NCI-H2107 treated with DMSO at 0.1 percent for 48 hours (cell line): ENCODE data around the gene SKOR2.
A peak's percentile ranks its signal among the peaks of the same experiment; 100 is the strongest.

Experiments used
- DNase-seq: peaks from one replicate; lab custom pipeline; 2025; ENCODE audit not compliant: unreplicated experiment; lab: John Stamatoyannopoulos, UW

The SKOR2 gene

GRCh38 chr18:47260924-47261701 is 9.7 kb upstream of the SKOR2 start:
- DNase-seq: no peak

- DNase-seq: no peak
Observed at GRCh38 chr18:47260120-47260923, 8.9 kb upstream of the SKOR2 start.

DNA sequence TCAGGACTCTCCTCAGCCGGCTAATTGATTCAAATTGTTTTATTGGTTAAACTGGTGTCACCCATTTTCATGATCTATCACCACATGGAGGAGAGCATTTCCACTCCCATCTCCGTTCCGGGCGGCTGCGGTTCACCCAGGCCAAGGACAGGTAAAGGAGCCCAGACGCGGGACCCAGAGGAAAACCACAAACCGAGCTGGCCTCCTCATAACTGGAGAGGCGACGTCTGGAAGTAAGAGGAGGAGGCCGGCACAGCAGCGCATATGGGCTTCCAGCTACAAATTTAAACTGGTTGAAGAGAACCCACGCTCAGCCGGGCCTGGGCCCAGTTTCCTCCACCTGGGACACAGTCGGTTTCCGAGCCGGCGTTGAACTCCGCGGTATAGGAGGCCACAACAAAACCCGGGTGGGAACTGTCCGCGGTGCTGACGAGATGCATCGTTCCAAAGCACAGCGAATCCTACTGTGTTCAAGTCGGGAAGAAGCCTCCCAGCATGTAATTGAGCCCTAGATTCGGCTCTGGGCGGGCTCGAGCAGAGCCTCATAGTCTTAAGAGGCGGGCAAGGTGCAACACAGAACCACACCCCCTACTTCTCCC is 3.0 kb upstream of the SKOR2 start:
- no peak for DNase-seq

GRCh38 chr18:47253101-47253654 is 1.7 kb upstream of the SKOR2 start:
- no peak for DNase-seq

GRCh38 chr18:47250391-47251046 is 941 bp downstream of the SKOR2 start:
- no peak for DNase-seq

- no peak for DNase-seq
Observed at GRCh38 chr18:47249314-47249981, 2.0 kb downstream of the SKOR2 start.

DNA sequence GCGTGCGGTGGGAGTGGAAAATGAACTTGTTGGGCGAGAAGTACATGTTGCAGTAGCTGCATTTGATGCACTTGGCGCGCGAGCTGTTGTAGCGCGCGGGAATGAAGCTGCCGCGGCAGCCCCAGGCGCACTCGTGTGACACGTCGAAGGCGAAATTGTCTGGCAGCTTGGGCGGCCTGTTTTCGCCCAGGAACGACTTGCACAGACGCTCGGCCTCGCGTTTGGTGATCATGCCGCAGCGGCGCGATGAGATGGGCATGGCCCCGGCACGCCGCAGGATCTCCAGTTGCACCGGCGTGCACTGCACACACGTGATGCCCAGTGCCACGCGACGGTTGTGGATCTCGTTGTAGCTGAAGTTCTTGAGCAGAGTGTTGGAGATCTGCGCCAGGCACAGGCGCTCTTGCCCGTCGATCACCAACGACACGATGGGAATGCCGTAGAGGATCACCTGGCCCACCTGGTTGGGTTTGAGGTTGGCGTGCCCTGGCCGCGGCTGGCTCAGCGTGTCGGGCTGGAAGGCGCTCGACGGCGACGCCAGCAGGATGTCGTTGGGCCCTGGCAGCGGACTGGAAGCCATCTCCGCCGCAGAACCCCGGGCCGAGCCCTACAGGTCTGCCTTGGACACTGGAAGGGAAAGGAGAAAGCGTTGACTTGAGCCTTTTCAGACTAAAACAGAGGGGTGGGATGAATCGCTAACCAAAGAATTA is 2.7 kb downstream of the SKOR2 start:
- DNase-seq: no peak

DNA sequence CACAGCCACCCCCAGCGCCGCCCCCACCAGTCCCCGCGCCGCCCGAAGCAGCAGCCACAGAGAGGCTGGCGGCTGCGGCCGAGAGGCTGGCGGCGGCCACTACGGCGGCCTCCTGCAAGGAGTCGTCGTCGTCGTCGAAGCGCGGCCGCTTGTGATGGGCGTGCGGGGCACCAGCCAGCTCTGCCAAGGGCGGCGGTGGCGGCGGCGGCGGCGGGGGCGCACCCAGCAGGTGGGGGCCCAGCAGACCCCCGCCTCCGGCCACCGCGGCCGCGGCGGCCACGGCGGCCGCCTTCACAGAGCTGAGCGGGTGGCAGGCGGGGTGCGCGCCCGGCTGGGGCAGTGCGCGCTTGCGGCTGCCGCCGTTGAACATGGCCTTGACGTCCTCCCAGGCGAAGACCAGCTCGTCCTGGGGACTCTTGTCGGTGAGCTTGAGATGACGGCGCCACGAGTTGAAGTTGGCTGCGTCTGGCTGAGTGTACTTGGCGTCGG is 3.3 kb downstream of the SKOR2 start:
- DNase-seq: no peak

GRCh38 chr18:47247416-47248114 is 3.9 kb downstream of the SKOR2 start:
- DNase-seq: no peak

DNA sequence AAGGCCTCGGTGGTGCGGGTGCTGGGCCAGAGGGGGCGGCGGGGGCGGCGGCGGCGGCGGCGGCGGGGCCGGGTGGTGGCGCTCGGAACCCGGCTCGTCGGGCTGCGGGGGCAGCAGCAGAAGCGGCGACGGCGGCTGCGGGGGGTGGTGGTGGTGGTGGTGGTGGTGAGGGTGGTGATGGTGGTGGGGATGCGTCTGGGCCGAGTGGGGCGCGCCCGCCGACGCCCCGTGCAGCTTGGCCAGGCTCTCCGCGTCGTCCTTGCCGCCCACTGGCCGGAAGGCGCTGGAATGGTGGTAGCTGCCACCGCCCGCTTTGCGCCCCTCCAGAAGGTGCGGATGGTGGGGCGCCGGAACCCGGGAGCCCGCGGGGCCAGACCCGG is 4.4 kb downstream of the SKOR2 start:
- no peak for DNase-seq

- DNase-seq: no peak
Observed at GRCh38 chr18:47246027-47246971, 5.2 kb downstream of the SKOR2 start.

DNA sequence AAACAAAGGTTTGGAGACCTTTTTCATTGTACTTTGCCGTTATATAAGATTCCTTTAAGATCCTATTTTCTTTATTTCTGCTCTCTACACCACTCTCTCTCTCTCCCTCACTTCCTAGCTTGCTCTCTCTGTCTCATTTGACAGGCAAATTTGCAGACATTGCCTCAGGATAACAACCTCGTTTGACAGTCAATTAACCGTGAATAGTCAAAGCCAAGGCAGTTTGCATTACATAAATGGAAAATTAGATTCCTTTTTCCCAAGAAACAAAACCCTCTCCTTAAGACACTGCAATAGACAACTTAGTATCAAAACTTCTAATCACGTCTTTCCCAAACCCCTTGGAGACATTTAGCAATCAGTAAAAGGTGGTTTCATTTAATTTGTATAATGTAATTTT is 7.4 kb downstream of the SKOR2 start:
- DNase-seq: no peak

DNA sequence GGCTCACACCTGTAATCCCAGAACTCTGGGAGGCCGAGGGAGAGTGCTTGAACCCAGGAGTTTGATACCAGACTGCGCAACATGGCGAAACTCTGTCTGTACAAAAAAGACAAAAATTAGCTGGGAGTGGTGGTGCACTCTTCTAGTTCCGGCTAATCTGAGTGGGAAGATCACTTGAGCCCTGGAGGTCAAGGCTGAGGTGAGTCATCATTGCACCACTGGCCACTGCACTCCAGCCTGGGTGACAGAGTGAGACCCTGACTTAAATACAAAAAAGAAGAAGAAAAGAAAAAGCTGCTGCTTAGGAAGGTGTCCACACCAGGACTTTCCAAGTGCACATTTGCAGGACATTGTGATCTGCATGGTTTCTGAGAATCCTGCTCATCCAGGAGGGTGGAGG is 16.4 kb downstream of the SKOR2 start:
- DNase-seq: no peak

DNA sequence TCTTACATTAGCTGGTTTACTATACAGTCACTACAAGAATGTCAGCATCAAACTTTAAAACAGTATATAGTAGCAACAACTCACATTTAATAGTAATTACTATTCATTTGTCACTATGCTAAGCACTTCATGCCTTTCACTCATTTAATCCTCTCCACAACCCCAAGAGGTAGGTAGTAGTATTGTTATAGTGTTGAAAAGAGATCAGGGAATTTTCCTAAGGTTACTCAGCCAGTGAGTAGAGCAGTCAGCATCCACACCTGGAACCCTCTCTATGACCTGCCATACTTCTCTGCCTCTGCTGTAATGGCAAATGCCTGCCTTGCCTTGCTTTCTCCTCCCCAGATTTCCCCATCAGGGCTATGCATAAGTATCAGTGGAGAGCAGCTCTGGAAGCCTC is 24.8 kb downstream of the SKOR2 start:
- DNase-seq: no peak

- peak; percentile 47 for DNase-seq
Observed at GRCh38 chr18:47215554-47216138, 35.8 kb downstream of the SKOR2 start.

DNA sequence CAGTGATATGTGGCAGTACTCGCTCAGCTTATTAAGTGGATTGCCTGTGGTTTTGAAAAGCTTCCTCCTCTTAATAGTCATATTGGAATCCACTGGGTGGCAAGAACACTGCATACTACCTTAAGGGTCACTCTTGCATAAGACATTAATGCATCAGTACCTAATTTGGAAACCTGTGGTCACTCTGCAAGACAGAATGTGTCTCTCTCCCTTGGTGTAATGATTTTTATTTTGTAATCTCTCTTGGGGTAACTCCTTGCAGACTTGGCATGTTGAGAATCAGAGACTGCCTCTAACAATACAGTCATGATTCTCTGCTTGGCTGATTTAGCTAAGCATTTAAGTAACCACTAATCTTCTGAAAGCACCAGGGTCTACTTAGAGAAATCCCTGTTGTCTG is 42.3 kb downstream of the SKOR2 start:
- DNase-seq: no peak

DNA sequence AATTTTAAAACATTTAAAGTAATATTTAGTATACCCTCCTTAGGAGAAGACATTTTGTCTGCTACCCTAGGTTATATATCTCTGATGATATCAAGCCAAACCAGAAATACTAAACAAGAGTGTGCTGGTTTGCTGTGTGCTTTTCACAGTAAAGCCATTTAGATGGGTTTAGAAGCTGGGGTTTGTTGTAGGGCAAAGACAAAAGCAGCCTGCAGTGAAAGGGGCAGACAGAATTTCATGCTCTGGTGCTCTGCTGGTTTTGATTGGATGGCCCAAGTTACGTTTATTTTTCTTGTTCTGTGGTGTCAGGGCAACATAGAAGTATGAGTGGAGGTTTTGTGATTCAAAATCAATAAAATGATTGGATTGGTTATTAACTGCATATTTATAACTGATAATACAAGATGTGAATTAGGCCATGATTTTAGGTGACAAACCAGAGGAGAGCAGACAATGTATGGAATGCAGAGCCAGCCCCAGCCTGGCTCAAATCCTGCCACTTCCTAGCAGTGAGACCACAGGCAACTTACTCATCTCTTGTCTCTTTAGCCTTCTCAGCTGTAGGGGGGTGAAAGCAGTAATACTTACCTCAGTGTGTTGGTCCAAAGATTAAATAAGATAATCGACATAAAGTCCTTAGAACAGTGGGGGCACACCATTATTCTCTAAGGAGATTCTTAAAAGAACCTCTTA is 44.4 kb downstream of the SKOR2 start:
- no peak for DNase-seq
